ENCODE results near the gene AP2A1. TPM values are rescaled to one million over a fixed set of nuclear protein-coding genes. Genes with fewer than 3 reads are reported as not detected.

Gene AP2A1
- total RNA-seq, 2 donors from 2014 or later, result 43.5 to 45.9 TPM

DNA sequence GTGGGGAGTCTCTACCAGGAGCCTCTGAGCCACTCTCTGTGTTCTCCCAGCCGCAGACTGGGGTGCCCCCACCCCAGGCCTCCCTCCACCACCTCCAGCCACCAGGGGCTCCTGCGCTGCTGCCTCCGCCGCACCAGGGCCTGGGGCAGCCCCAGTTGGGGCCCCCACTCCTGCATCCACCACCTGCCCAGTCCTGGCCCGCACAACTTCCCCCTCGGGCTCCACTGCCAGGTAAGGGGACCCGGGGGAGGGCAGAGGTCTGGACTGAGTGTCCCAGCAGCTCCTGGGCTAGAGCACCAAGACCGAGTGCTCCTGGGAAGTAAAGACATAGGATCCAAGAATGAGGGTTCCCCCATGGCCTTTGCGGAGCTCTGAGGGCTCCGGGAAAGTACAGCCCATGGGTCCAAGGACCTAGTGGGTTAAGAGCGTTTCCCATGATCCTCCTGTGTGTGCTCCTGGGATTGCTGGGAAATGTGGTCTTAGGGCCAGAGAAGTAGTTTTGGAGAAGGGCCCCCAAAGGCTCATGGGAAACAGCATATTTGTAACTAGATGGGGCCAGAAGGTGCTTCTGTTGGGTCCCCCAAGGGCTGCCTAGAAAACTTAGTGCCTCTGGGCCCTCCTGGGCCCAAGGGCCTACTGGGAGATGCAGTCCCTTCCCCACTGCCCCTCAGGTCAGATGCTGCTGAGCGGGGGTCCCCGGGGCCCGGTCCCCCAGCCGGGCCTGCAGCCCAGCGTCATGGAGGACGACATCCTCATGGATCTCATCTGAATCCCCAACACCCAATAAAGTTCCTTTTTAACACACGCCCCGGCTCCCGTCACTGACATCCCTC, 69.6 kb downstream of the AP2A1 start:
- no peak for TF ChIP-seq POLR2A (IDR thresholded peaks at IDR 0.05)
- TF ChIP-seq, protein P1, sequence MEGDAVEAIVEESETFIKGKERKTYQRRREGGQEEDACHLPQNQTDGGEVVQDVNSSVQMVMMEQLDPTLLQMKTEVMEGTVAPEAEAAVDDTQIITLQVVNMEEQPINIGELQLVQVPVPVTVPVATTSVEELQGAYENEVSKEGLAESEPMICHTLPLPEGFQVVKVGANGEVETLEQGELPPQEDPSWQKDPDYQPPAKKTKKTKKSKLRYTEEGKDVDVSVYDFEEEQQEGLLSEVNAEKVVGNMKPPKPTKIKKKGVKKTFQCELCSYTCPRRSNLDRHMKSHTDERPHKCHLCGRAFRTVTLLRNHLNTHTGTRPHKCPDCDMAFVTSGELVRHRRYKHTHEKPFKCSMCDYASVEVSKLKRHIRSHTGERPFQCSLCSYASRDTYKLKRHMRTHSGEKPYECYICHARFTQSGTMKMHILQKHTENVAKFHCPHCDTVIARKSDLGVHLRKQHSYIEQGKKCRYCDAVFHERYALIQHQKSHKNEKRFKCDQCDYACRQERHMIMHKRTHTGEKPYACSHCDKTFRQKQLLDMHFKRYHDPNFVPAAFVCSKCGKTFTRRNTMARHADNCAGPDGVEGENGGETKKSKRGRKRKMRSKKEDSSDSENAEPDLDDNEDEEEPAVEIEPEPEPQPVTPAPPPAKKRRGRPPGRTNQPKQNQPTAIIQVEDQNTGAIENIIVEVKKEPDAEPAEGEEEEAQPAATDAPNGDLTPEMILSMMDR (IDR thresholded peaks at IDR 0.05), result no peak
- intact Hi-C loops (cut with DNase I), result no loop called here
- Histone ChIP-seq H3K36me3 (replicated peaks in 1 of 2; ENCODE audit: insufficient read depth in 1 of 2, low read depth in 2 of 2) (peaks cover 0 to 17% of the 10 kb centered on the region in 2 donors), H3K27ac (no peak overlapping the region), H3K4me1 (no peaks in the 10 kb centered on the region), H3K9me3 (no peaks in the 10 kb centered on the region), H3K27me3 (no peaks in the 10 kb centered on the region), H3K4me3 (no peak overlapping the region)
- DNase-seq (no peak), ATAC-seq (no peak)
- 90 to 94% methylated on average over 14 to 15 of the region's 20 CpGs for WGBS, 2 donors

DNA sequence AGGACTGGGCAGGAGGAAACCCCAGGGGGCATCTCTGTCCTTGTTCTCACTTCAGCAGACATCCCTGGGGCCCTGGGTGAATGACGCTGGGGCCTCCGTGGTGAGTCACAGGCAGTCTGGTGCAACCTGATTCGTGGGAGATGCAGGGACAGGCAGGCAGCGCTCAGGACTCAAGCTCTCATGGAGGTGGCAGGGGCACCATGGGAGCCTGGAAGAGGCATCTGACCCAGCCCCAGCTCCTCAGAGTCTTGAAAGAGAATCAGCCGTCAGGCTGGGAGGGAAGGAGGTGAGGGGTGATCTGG, 70.2 kb downstream of the AP2A1 start:
- Histone ChIP-seq H3K4me3 (no peak overlapping the region), H3K4me1 (no peaks in the 10 kb centered on the region), H3K9me3 (no peaks in the 10 kb centered on the region), H3K36me3 (replicated peaks in 1 of 2; ENCODE audit: insufficient read depth in 1 of 2, low read depth in 2 of 2) (peaks cover 0 to 17% of the 10 kb centered on the region in 2 donors), H3K27ac (no peak overlapping the region), H3K27me3 (no peaks in the 10 kb centered on the region)
- no peak for TF ChIP-seq POLR2A (IDR thresholded peaks at IDR 0.05)
- TF ChIP-seq, protein P1 (IDR thresholded peaks at IDR 0.05), result no peak
- ATAC-seq, result no peak
- DNase-seq, result no peak
- intact Hi-C loops (cut with DNase I), result no loop called here
- 80 to 95% methylated on average over 5 of the region's 5 CpGs for WGBS, 2 donors

DNA sequence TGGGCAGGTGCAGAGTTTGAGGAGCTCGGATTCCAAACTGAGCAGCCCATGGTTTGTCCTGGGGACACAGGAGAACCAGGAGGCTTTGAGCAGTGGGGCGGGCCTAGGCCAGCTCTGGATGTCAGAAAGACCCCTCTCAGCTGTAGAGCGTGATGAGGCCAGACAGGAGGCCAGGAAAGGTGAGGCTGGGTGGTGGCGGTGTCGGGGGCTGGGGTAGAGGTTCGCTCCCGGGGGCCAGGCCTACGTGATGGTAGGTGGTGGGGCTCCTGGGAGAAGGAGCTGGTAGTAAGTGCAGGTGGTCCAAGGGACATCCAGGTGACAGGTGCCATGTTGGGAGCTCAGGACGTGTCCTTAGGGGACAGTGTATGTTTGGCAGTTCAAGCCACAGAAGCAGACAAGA, 70.6 kb downstream of the AP2A1 start:
- peaks cover 0 to 13% of the 10 kb centered on the region in 2 donors for H3K36me3 ChIP-seq (replicated peaks in 1 of 2; ENCODE audit: insufficient read depth in 1 of 2, low read depth in 2 of 2)
- no peak for TF ChIP-seq POLR2A (IDR thresholded peaks at IDR 0.05)
- TF ChIP-seq, protein P1 (IDR thresholded peaks at IDR 0.05), result no peak
- no peaks in the 10 kb centered on the region for H3K4me1 ChIP-seq
- H3K9me3 ChIP-seq, result no peaks in the 10 kb centered on the region
- intact Hi-C loops (cut with DNase I), result no loop called here
- DNase-seq (no peak), ATAC-seq (no peak)
- 94 to 98% methylated on average over 9 of the region's 9 CpGs for WGBS, 2 donors
- no peaks in the 10 kb centered on the region for H3K27me3 ChIP-seq
- H3K27ac ChIP-seq, result no peak overlapping the region
- no peak overlapping the region for H3K4me3 ChIP-seq

DNA sequence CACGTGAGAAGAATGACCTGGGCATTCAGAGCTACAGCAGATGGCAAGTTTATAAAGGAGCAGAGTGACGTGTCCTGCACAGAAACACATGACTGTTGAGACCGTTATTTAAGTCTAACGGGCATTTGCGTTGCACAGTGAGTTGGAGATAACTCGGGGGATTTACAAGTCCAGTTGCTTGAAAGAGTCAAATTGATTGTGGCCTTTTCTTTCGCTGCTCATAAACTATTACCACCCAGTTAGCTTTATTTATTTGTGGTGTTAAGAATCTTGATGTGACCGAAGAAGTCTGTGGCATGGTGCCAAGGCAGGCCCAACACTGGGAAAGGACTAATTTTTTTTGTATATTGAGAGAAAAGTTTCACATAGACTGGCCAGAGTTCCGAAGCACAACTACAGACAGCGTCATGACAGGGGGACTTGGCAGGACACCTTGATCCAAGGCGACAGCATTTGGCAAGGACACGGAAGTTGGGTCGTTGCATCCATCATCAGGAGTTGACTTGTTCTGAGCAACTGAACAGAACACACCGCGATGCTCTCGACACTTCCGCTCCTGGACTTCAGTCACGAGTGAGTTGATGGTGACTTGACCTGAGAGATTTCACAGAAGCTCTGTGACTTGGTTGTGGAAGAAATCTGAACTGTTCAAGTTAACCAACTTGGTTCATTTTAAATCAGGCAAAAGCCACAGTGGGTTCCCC, 72.2 kb downstream of the AP2A1 start:
- TF ChIP-seq, protein P1 (IDR thresholded peaks at IDR 0.05), result no peak
- TF ChIP-seq POLR2A (IDR thresholded peaks at IDR 0.05), result no peak
- WGBS, 2 donors, result 81 to 89% methylated on average over 18 of the region's 18 CpGs
- no peaks in the 10 kb centered on the region for H3K4me1 ChIP-seq
- ATAC-seq, result no peak
- no peaks in the 10 kb centered on the region for H3K27me3 ChIP-seq
- DNase-seq, result no peak
- intact Hi-C loops (cut with DNase I), result no loop called here
- H3K36me3 ChIP-seq (replicated peaks in 1 of 2; ENCODE audit: insufficient read depth in 1 of 2, low read depth in 2 of 2), result peaks cover 0 to 9% of the 10 kb centered on the region in 2 donors
- no peak overlapping the region for H3K4me3 ChIP-seq
- H3K27ac ChIP-seq, result no peak overlapping the region
- H3K9me3 ChIP-seq, result no peaks in the 10 kb centered on the region
